Neural crest cell (in vitro differentiated cells): ENCODE results near the gene FKBP11. TPM values are rescaled to one million over a fixed set of nuclear protein-coding genes. Genes with fewer than 3 reads are reported as not detected.

Experiments
- DNase-seq: peaks from one replicate; pipeline ENCODE4 v3.0.0; 2021; ENCODE audit warnings: low read depth, mixed read lengths, low spot score
- H3K27ac Mint-ChIP-seq: one replicate; pipeline ENCODE4 v1.8.0; 2021; ENCODE audit warnings: mild to moderate bottlenecking, mixed read lengths; ENCODE audit not compliant: unreplicated experiment
- H3K27me3 Mint-ChIP-seq: 2 replicates; pipeline ENCODE4 v1.8.0; 2021; ENCODE audit warnings: low read depth, mild to moderate bottlenecking, mixed read lengths
- H3K36me3 Mint-ChIP-seq: 2 replicates; pipeline ENCODE4 v1.8.0; 2021; ENCODE audit warnings: low read depth, mild to moderate bottlenecking, mixed read lengths
- H3K4me1 Mint-ChIP-seq: 2 replicates; pipeline ENCODE4 v1.8.0; 2021; ENCODE audit warnings: mixed read lengths
- H3K4me3 Mint-ChIP-seq: one replicate; pipeline ENCODE4 v1.8.0; 2021; ENCODE audit warnings: mild to moderate bottlenecking, mixed read lengths
- H3K9me3 Mint-ChIP-seq: 2 replicates; pipeline ENCODE4 v1.8.0; 2021; ENCODE audit warnings: mixed read lengths
- CTCF ChIP-seq: fragments of 200-600 bp; sonication (generic); conservative IDR thresholded peaks from 2 replicates; pipeline ENCODE4 v1.5.0; 2021; ENCODE audit warnings: antibody characterized with exemption, mild to moderate bottlenecking
- total RNA-seq: library from RNA; stranded (reverse); gene quantifications from 2 replicates; pipeline ENCODE4 v1.2.1, GENCODE V29; 2021

The FKBP11 gene
- total RNA-seq, 1 donor from 2014 or later, result 15.1 TPM

GRCh38 chr12:48966177-48966895 lies 41.0 kb upstream of the FKBP11 start:
- no peak for TF ChIP-seq CTCF
- Mint-ChIP-seq H3K4me1 (peaks cover 10% of the 10 kb centered on the region), H3K27ac (no peak overlapping the region), H3K36me3 (no peaks in the 10 kb centered on the region), H3K27me3 (peaks cover 74% of the 10 kb centered on the region), H3K9me3 (no peaks in the 10 kb centered on the region), H3K4me3 (no peak overlapping the region)
- DNase-seq, result no peak

GRCh38 chr12:48965298-48965838 lies 40.1 kb upstream of the FKBP11 start:
- H3K4me3 Mint-ChIP-seq, result peak overlapping the region; percentile 34
- no peak for DNase-seq

GRCh38 chr12:48961801-48962200 lies 36.5 kb upstream of the FKBP11 start:
- H3K9me3 Mint-ChIP-seq, result no peaks in the 10 kb centered on the region
- peaks cover 47% of the 10 kb centered on the region for H3K27me3 Mint-ChIP-seq
- H3K36me3 Mint-ChIP-seq, result no peaks in the 10 kb centered on the region
- TF ChIP-seq CTCF, result no peak
- H3K27ac Mint-ChIP-seq, result no peak overlapping the region
- no peak for DNase-seq
- peaks cover 6% of the 10 kb centered on the region for H3K4me1 Mint-ChIP-seq
- H3K4me3 Mint-ChIP-seq, result no peak overlapping the region

More at GRCh38 chr12:48965298-48965838, 40.1 kb upstream of the FKBP11 start:
- H3K9me3 Mint-ChIP-seq, result no peaks in the 10 kb centered on the region
- peaks cover 74% of the 10 kb centered on the region for H3K27me3 Mint-ChIP-seq
- peak; percentile 22 for TF ChIP-seq CTCF
- no peak overlapping the region for H3K27ac Mint-ChIP-seq
- no peaks in the 10 kb centered on the region for H3K36me3 Mint-ChIP-seq
- H3K4me1 Mint-ChIP-seq, result no peaks in the 10 kb centered on the region

GRCh38 chr12:48961331-48961730 lies 36.0 kb upstream of the FKBP11 start:
- peak overlapping the region; percentile 50 for H3K4me3 Mint-ChIP-seq
- no peak for TF ChIP-seq CTCF
- no peaks in the 10 kb centered on the region for H3K36me3 Mint-ChIP-seq
- DNase-seq, result no peak
- H3K4me1 Mint-ChIP-seq, result peaks cover 10% of the 10 kb centered on the region
- H3K27ac Mint-ChIP-seq, result no peak overlapping the region
- no peaks in the 10 kb centered on the region for H3K9me3 Mint-ChIP-seq
- peaks cover 43% of the 10 kb centered on the region for H3K27me3 Mint-ChIP-seq

GRCh38 chr12:48960834-48961233 lies 35.5 kb upstream of the FKBP11 start:
- DNase-seq, result no peak
- Mint-ChIP-seq H3K27ac (no peak overlapping the region), H3K27me3 (peaks cover 40% of the 10 kb centered on the region), H3K4me1 (peaks cover 15% of the 10 kb centered on the region), H3K36me3 (no peaks in the 10 kb centered on the region), H3K4me3 (peak overlapping the region; percentile 50), H3K9me3 (no peaks in the 10 kb centered on the region)
- TF ChIP-seq CTCF, result no peak
